Measurements from ENCODE around the gene PDE11A.

The PDE11A gene

GRCh38 chr2:177756336-177756735, 316.2 kb downstream of the PDE11A start:
- DNase-seq: no peak

GRCh38 chr2:177754492-177754873, 318.1 kb downstream of the PDE11A start:
- no peak for DNase-seq

- DNase-seq: peak; percentile 92
Measured at GRCh38 chr2:177753682-177754491, 318.7 kb downstream of the PDE11A start.

- no peak for DNase-seq
Measured at GRCh38 chr2:177748360-177748759, 324.2 kb downstream of the PDE11A start.

GRCh38 chr2:177747384-177747783, 325.2 kb downstream of the PDE11A start:
- no peak for DNase-seq

DNA sequence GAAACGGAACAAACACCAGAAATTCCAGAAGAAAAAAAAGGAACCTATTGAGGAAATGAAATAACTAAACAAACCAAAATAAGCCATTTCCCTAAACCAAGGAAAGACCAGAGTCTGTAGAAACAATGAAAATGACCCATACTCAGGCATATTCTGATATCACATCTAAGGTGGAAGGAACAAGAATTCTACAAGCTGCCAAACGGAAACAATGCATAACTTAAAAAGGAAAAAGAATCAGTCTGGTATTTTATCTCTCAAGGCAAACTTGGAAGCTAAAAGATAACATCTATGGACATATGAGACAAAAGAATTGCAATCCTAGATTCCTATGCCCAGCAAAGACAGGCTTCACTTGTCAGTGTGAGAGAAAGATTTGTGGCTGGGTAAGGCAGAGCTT, 326.2 kb downstream of the PDE11A start:
- DNase-seq: no peak

GRCh38 chr2:177745531-177745930, 327.0 kb downstream of the PDE11A start:
- DNase-seq: no peak

DNA sequence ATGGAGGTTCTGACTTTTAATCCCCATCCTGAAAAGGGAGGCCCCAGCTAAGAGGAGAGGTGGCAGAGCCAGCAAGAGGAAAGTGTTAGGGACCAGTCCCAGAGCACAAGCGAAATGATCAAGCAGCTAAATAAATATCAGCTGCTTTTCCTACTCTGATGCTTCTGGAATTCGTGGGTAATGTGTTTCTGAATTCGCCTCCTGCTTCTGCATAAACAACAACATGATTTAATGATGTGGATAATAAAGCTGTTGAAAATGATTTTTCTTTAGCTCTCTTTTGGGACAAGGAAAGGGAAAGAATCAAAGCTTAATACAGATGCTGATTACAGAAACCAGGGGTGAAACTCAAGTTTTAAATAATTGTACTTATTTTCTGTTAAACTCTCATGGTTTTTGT, 329.7 kb downstream of the PDE11A start:
- DNase-seq: no peak

DNA sequence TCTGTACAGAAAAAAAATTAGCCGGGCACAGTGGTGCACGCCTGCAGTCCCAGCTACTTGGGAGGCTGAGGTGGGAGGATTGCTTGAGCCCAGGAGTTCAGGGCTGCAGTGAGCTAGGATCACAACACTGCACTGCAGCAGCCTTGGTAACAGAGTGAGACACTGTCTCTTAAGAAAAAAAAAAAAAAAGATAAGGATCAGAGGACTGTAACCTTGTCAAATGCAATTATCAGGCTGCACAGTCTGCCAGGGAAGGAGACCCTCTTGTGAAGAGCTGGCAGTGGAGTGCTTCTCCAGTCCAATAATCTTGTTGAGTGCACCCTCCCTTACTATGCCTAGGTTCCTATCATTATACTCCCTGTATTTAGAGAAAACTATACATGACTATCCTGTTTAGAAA, 330.7 kb downstream of the PDE11A start:
- no peak for DNase-seq

- peak; percentile 77 for DNase-seq
Measured at GRCh38 chr2:177740700-177741099, 331.9 kb downstream of the PDE11A start.

DNA sequence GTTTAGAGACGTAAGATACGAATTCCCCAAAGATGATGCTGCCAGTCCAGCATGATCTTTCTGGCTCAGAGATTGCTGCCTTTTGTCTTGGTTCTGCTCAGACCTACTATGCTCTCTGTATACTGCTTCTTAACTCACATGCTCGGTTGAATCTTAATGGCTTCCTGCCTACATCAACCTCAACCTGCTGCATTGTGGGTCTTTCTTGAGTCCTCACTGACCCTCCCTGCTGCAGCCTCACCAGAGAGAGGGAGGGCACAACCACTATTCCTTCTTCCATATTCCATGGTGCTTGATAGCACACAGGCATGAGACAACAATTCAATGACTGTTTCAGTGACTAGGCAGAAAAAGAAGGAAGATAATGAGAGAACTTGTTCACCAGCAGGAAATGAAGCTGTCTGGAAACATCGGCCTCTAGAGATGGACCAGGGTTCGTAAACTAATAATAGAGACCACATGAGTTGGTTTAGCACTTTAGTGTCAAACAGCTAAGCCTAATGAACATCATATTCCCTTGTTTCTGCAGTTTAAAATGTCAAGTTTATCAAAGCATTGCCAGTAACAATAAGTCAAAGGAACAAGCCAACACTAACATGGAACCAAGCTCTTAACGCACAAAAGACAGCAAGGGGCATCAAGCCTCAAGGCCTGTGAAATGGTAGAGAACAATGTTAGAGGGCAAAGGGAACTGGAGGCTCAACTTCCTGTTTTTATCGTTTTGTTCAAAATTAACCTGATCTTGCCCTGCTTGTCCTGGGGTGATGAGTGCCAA, 333.9 kb downstream of the PDE11A start:
- no peak for DNase-seq

- no peak for DNase-seq
Measured at GRCh38 chr2:177735318-177735803, 337.2 kb downstream of the PDE11A start.

GRCh38 chr2:177733322-177733855, 339.2 kb downstream of the PDE11A start:
- DNase-seq: no peak

DNA sequence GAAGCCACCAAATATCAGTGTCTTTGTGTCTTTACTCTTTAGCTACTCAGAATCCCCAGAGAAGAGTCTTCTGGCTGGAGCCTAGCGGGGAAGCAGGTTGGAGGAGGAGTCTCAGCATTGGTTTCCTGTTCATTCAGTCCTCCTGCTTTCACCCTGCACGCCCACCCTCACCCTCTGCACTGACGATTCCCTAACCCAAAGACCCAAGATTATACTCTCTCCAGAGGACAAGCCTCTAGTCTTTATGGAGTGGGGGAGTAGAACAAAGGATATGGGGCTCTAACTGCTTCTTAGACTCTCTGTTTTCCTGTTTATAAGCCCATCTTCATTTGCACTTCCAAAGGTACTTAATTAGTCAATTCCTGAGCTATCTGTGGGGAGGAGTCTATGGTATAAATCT, 341.2 kb downstream of the PDE11A start:
- no peak for DNase-seq

GRCh38 chr2:177730792-177731191, 341.8 kb downstream of the PDE11A start:
- DNase-seq: no peak

GRCh38 chr2:177730363-177730762, 342.2 kb downstream of the PDE11A start:
- DNase-seq: no peak

DNA sequence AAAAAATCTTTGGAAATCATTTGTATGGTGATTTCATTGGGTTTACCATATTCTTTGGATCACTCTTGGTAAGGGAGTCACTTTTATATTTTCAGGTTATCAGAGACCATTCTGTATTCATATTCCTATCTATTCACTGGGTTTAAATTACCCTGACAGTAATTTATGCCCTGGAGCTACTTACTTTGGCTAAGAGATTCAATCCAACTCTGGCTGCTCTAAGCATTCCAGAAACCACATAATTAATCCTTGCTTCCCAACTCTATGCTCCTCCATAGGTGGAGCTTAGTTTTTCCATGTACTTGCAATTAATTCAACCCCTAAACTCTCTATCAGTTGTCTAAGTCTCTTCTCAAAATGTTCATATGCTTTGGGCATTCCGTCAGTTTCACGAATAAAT, 343.7 kb downstream of the PDE11A start:
- no peak for DNase-seq

DNA sequence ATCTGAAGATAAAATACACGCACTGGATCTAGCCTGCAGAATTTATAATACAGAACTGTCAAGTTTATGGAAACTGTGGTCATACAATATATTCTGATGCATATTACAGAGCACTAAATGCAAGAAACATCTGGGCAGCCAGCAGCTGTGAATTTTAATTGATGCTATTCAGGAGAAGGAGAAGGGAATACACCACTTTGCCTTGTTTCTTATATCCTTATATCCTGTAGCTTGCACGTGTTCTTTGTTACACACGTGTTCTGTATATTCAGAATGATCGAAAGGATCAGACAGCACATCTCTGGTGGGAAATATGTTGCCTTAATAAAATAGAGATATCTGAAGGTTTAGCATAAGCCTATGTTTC, 344.2 kb downstream of the PDE11A start:
- DNase-seq: peak; percentile 38

DNA sequence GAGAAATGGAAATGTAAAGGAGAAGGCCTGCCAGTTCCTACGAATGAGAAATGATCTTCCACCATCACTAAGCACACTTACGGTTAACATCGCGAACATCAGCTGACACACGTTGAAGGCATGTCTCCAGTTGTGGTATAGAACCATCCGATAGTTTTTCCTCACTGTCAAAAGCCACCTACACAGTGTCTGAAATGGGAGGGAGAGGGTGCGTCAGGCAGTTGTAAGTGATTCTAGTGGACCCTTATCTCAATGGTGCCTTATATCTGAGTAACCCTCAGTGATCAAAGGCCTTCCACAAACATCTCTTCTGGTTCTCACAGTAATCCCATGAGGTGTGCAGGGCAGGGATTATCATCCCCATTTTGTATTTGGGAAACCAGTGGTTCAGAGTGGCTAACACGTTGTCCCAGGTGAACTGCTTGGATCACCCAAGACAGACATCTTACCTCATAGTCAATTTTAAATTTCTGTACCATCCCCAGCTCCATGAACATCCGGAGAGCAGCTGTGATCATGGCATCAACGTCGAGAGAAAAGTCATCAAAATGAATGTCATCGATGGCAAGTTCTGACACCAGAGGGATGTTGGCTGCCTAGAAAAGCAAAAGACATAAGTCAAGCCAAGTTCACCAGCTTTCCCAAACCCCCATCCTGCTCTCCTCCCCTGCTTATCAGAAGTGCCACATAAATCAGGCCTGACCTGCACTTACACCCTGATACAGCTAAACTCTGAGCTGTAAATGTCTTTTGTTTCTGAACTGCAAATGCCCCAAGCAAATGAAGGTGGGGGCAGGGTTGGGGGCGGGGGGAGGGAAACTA, 344.8 kb downstream of the PDE11A start:
- no peak for DNase-seq

DNA sequence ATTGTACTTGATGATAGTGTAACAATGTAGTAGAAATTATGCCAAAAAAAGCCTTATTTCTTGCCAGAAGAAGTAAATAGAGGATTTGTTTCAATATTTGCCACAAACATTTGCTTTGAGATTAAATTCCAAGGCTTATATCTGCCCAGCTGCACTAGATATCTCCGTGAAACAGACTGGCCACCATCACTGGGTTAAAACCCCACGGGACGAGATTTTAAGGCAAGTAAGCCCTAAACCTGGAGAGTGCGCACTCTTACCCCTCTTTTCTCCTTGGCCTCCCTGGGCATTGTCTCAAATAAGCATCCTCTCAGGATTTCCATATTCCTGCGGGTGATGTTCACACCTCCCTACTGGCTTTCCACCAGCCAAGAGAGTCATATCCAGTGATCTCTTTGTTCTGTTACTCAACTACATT, 345.6 kb downstream of the PDE11A start:
- DNase-seq: peak; percentile 50

GRCh38 chr2:177724398-177725287, 347.9 kb downstream of the PDE11A start:
- peak; percentile 70 for DNase-seq

DNA sequence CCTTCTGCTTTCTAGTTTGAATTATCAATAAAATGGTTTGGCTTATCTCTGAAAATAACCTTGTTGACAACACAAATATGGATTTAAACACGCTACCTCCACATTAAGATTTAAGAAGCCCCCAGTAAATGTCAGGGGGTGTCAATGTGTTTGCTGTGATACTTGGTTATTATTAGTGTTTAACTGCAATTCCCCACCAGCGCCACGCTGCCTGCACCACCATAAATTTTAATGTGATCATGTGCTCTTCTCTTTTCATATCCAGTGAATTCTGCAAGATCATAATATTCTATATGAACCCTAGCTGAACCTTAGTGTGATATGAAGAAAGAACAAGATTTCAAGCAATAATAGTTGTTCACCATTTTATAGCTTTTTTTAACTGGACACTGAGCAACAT, 349.3 kb downstream of the PDE11A start:
- no peak for DNase-seq
